ENCODE results near the gene FOSL2. TPM values are rescaled to one million over a fixed set of nuclear protein-coding genes. Genes with fewer than 3 reads are reported as not detected.

FOSL2 gene
- total RNA-seq, 2 donors from 2014 or later, result 1.4 to 3.8 TPM

- Histone ChIP-seq H3K9ac (ENCODE audit: extremely low read depth, low read length, poor library complexity, severe bottlenecking) (no peak overlapping the region), H3K4me3 (ENCODE audit: low read length) (no peak overlapping the region), H3K27me3 (ENCODE audit: control insufficient read depth, insufficient read depth, low read length, poor library complexity, severe bottlenecking) (no peaks in the 10 kb centered on the region), H3K9me3 (ENCODE audit: control insufficient read depth, low read length) (no peaks in the 10 kb centered on the region), H3K4me1 (ENCODE audit: control insufficient read depth, insufficient read depth, low read length) (no peaks in the 10 kb centered on the region), H3K27ac (ENCODE audit: low read depth, low read length) (no peak overlapping the region), H3K36me3 (ENCODE audit: control insufficient read depth, insufficient read depth, low read length) (no peaks in the 10 kb centered on the region)
- Mint-ChIP-seq H3K4me1 (peaks cover 5% of the 10 kb centered on the region), H3K27ac (no peak overlapping the region), H3K27me3 (ENCODE audit: insufficient read depth) (peaks cover 5% of the 10 kb centered on the region), H3K36me3 (ENCODE audit: low read depth) (no peaks in the 10 kb centered on the region), H3K9me3 (no peaks in the 10 kb centered on the region), H3K4me3 (no peak overlapping the region)
- DNase-seq, result no peak
- 90 to 91% methylated on average over 3 of the region's 3 CpGs for WGBS, 2 experiments (ENCODE audit: insufficient coverage in 1 of 2, insufficient read length in 1 of 2)
- no peak for TF ChIP-seq CTCF (conservative IDR thresholded peaks at IDR 0.05)
These were observed 56.1 kb downstream of the FOSL2 start for GRCh38 chr2:28448793-28449100.

- Histone ChIP-seq H3K27ac (ENCODE audit: low read depth, low read length) (no peak overlapping the region), H3K27me3 (ENCODE audit: control insufficient read depth, insufficient read depth, low read length, poor library complexity, severe bottlenecking) (no peaks in the 10 kb centered on the region), H3K4me3 (ENCODE audit: low read length) (no peak overlapping the region), H3K36me3 (ENCODE audit: control insufficient read depth, insufficient read depth, low read length) (no peaks in the 10 kb centered on the region), H3K4me1 (ENCODE audit: control insufficient read depth, insufficient read depth, low read length) (no peaks in the 10 kb centered on the region), H3K9me3 (ENCODE audit: control insufficient read depth, low read length) (no peaks in the 10 kb centered on the region), H3K9ac (ENCODE audit: extremely low read depth, low read length, poor library complexity, severe bottlenecking) (no peak overlapping the region)
- Mint-ChIP-seq H3K4me3 (no peak overlapping the region), H3K27ac (peak overlapping the region; percentile 59), H3K36me3 (ENCODE audit: low read depth) (no peaks in the 10 kb centered on the region), H3K4me1 (peaks cover 5% of the 10 kb centered on the region), H3K27me3 (ENCODE audit: insufficient read depth) (peaks cover 3% of the 10 kb centered on the region), H3K9me3 (no peaks in the 10 kb centered on the region)
- TF ChIP-seq CTCF (conservative IDR thresholded peaks at IDR 0.05), result no peak
- DNase-seq, result no peak
- WGBS, 2 experiments (ENCODE audit: insufficient coverage in 1 of 2, insufficient read length in 1 of 2), result 91 to 96% methylated on average over 6 of the region's 6 CpGs
These were observed 56.4 kb downstream of the FOSL2 start for GRCh38 chr2:28449126-28449487.

- TF ChIP-seq CTCF (conservative IDR thresholded peaks at IDR 0.05), result peak; percentile 12
- no peak overlapping the region for H3K27ac ChIP-seq (ENCODE audit: low read depth, low read length)
These were observed 57.1 kb downstream of the FOSL2 start for GRCh38 chr2:28449488-28450395.

More at GRCh38 chr2:28449488-28450395, 57.1 kb downstream of the FOSL2 start:
- no peaks in the 10 kb centered on the region for H3K4me1 ChIP-seq (ENCODE audit: control insufficient read depth, insufficient read depth, low read length)
- H3K36me3 ChIP-seq (ENCODE audit: control insufficient read depth, insufficient read depth, low read length), result no peaks in the 10 kb centered on the region
- no peaks in the 10 kb centered on the region for H3K27me3 ChIP-seq (ENCODE audit: control insufficient read depth, insufficient read depth, low read length, poor library complexity, severe bottlenecking)
- peaks cover 5% of the 10 kb centered on the region for H3K4me1 Mint-ChIP-seq
- no peak overlapping the region for H3K9ac ChIP-seq (ENCODE audit: extremely low read depth, low read length, poor library complexity, severe bottlenecking)
- H3K27me3 Mint-ChIP-seq (ENCODE audit: insufficient read depth), result peaks cover 3% of the 10 kb centered on the region
- no peaks in the 10 kb centered on the region for H3K36me3 Mint-ChIP-seq (ENCODE audit: low read depth)
- H3K4me3 ChIP-seq (ENCODE audit: low read length), result no peak overlapping the region
- H3K27ac Mint-ChIP-seq, result peak overlapping the region; percentile 59
- no peaks in the 10 kb centered on the region for H3K9me3 Mint-ChIP-seq
- no peak for DNase-seq
- no peak overlapping the region for H3K4me3 Mint-ChIP-seq
- no peaks in the 10 kb centered on the region for H3K9me3 ChIP-seq (ENCODE audit: control insufficient read depth, low read length)
- WGBS, 2 experiments (ENCODE audit: insufficient coverage in 1 of 2, insufficient read length in 1 of 2), result 83% methylated on average over 15 to 17 of the region's 17 CpGs

Data from endodermal cell (in vitro differentiated cells).